Measurements from ENCODE around the gene NEAT1.

Gene NEAT1

DNA sequence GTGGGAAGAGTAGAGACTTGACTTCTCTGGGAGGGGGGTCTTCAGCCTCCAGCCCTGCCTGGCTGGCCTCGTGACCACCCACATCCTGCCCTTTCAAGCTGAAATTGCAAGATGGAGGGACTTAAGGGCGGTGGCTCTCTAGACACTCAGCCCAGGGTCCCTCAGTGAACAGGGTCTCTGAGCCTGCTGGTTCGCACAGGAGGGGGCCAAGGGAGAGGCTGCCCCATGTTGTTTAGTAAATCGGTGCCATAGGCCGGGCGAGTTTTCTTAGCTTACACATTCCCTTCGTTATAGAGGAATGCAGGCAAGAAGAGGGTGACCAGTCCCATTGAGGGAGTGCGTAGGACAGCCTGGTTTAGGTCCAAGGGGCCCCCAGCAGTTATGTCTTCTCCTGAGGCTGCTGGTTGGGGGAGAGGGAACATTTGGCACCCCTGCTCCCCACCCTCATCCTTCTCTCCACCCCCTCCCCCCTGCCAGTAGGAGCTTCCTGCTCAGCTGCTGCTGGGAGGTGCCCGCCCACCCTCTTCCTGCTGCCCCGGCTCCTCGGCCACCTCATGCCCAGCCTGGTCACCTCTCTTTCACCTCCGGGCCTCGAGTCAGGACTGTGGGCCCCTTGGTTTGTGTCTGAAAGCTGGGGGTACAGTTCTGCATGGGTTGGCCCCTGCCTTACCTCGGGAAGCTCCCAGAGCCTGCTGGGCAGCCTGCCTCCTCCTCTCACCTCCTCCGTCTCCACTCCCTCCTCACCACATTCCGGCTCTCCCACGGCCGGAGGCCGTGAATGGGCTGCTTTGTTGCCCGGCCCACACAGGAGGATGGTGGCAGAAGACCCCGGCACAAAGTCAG, 32.3 kb upstream of the NEAT1 start:
- no peak for FAIRE-seq

DNA sequence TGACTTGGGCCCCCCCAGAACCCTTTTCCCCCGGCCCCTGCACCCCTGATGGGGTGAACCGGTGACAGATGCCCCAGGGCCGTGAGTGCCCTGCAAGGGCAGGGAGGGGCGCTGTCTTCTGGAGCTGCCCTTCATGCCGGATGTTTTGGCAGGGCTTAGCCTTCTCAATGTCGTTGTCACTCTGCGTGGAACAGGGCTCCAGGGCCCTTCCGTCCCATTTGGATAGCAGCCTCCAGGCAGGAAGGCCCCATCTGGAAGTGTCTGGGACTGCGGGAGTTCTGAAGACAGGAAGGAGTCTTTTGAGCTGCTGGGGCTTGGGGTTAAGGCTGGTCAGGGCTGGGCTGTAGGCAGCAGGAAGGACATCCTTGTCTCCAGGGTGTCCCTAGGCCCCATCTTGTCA, 31.6 kb upstream of the NEAT1 start:
- FAIRE-seq: no peak

DNA sequence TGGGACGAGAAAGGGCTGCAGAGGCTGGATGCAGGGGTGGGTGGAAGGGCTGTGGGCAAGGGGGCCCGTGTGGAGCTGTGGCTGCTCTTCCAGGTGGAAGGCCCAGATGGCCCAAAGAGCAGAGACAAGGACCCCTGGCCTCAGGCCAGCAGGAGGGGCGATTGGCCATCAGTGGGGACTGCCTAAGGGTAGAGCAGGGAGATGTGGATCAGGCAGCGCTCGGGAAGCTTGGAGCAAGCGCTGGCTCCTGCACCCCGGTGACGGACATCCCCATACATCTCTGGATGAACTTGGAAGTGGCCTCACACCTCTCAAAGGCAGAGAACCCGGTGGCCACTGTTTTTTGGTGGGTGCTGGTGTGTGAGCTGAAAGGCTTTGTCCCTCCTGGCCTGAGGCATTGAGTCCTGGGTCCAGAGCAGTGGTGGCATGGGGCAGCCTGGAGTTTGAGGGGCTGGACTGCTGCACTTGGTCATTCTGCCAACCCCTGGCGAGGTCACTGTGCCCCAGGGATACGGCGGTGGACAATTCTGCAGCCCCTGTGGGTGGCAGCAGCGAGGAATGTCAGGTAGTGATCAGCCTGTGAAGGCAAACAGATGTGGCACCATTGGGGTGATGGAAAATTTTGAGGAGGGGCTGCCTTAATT, 30.3 kb upstream of the NEAT1 start:
- FAIRE-seq: no peak

DNA sequence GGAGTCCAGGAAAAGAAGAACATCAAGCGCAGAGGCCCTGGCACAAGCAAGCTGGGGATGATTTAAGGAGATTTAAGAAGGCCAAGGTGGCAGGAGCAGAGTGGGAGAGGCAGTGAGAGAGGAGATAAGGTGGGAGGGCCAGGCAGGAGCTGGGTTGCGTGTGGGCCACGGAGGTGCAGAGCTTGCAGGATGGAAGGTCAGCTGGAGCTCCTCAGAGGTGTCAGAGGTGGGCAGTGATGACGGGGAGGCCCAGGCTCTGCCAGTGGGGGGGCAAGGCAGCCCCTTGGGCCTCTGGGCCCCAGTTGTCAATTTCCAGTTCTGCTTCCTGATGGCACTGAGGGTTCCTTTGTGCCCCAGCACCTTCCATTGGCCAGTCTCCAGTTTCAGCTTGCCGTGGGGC, 29.7 kb upstream of the NEAT1 start:
- FAIRE-seq: no peak

DNA sequence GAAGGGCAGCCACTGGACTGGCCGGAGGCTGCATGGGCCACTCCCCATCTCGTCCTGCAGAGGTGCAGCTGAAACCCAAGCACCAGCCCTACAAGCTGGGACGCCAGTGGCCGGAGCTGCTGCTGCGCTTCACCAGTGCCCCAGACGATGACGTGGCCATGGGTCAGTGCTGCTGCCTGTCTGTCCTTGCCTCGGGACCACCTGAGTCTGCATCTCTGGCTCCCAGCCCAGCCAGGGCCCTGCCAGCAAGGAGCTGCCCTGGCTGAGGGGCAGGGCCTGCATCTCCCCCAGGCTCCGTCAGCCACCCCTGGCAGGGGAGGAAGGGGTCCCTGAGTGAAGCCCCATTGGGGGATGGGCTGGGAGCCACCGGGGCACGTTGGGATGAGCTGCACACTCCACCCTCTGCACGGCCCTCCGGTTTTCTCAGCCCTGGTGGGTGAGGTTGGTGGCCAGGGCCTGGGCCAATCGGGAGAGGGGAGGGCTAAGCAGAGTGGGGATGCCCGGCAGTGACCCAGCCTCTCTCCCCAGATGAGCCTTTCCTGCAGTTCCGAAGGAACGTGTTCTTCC, 29.0 kb upstream of the NEAT1 start:
- no peak for FAIRE-seq

DNA sequence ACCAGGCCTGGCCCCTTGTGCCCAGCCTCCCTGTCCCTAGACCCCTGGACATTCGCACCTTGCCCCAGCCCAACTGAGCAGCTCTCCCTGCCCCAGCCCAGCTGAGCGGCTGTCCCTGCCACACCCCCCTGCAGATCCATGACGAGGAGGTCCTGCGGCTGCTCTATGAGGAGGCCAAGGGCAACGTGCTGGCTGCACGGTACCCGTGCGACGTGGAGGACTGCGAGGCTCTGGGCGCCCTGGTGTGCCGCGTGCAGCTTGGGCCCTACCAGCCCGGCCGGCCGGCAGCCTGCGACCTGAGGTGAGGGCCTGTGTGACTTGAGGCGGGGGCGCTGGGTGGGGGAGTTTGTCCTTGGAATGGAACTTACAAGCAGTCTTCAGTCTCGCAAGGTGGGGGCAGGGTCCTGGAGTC, 28.5 kb upstream of the NEAT1 start:
- FAIRE-seq: no peak

DNA sequence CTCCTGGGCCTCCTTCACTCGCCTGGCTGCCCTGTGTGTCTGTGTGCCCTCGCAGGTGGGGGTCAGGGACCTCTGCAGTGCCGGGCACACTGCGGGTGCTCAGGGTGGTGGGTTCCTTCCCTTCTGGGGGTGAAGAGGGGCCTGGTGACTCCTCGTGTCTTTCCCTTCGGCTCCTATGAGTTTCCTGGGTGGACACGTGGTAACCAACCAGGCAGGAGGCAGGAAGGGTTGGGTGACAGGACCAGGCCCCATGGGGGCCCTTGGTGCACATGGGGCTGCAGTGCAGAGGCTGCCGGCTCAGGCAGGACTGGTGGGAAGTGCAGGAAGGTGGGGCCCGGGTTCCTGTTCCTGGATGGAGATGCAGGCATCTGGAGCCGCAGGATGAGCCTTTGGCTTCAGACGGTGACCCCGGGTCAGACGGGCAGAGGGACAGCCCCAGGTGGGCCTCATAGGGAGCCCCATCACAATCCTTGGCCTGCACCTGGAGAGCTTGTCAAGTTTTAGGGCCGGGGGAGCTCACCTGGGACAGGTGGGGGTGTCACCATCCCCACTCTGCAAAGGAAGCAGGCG, 26.6 kb upstream of the NEAT1 start:
- no peak for FAIRE-seq

DNA sequence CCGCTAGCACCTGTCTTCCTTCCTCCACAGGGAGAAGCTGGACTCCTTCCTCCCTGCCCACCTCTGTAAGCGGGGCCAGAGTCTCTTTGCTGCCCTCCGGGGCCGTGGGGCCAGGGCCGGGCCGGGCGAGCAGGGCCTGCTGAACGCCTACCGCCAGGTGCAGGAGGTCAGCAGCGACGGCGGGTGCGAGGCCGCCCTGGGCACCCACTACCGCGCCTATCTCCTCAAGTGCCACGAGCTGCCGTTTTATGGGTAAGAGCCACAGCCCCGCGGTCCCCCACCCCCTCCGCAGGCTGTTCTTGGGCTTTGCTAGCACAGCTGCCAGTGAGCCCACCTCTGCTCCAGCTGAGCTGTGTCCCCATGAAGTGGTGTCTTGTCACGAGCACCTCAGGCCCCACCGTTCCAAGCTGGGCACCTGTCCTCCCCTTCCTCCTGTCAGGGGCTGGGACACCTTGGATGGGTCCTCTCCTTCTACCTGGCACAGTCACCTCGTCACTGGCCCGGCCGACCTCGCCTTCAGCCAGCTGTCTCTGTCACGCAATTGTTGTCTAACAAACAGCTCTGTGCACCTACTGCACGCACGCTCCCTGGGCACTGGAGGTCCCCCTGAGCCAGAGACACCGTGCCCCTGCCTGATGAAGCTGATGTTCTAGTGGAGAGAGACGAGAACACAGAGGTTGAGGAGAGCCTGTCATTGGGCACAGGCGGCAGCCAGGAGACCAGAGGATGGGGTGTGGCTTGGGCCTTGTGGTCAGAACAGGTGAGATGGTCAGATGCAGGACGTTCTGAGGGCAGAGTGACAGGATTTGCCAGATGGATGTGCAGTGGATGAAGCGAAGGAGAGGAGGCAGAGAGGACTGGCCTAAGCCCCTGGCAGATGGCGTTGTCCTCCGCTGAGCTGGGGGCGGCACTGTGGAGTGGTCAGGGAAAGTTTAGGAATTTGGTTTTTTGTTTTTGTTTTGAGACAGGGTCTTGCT, 25.5 kb upstream of the NEAT1 start:
- no peak for FAIRE-seq

DNA sequence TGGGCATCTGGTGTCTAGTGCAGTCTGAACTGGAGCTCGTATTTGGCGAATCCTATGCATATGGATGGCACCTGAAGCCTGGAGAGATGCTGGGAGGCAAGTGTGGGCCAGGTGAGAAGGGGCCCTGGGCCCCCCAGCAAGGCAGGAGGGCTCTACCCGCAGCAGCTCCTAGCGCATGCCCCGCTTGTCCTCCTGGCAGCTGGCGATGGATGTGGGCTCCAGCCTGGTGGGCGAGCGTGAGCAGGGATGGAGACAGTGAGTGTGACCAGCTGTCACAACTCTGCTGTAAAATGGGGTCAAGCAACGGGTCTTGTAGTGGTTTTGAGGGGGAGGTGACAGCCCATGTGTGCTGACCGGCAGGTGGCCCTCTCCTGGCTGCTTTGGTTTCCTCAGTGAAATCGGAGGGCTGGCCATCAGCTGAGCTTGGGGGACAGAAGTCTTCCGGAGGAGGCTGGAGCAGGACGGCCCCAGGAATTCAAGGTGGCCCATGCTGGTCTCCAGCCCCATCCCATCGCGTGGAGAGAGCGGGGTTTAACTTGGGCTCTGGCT, 24.2 kb upstream of the NEAT1 start:
- FAIRE-seq: no peak

DNA sequence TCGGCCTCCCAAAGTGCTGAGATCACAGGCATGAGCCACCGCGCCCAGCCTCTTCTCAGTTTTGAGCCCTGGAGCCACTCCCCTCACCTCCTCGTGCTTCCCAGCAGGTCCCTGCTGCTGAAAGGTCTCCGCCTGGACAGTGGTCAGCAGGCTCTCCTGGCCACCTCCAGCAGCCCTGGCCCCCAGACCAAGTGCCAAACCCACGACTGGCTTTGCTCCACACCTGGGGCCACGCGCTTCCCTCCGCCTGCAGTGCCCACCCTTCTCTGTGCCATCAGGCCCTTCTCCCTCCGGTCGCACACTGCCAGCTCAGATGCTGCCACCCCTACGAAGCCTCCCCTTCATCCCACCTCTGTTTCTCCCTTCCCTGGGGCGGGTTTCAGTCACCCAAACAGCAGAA, 23.3 kb upstream of the NEAT1 start:
- no peak for FAIRE-seq

DNA sequence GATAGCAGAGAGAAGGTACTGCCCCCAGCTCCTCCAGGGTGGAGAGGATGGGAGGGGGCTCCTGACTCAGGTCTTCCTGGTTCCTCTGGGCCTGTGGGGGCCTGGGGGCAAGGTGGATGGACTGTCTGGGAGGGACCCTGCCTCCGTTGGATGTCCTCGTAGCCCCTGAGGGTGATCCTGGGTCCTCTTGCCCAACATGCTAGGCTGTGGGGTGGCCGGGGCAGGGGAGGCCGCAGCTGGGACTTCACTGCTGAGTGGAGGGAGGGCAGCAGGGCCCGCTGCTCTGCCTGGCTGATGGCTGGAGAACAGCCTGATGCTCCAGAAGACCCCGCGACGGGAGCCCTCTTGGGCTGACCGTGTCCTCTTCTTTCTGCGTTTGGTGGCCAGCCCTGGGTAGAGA, 22.8 kb upstream of the NEAT1 start:
- no peak for FAIRE-seq

DNA sequence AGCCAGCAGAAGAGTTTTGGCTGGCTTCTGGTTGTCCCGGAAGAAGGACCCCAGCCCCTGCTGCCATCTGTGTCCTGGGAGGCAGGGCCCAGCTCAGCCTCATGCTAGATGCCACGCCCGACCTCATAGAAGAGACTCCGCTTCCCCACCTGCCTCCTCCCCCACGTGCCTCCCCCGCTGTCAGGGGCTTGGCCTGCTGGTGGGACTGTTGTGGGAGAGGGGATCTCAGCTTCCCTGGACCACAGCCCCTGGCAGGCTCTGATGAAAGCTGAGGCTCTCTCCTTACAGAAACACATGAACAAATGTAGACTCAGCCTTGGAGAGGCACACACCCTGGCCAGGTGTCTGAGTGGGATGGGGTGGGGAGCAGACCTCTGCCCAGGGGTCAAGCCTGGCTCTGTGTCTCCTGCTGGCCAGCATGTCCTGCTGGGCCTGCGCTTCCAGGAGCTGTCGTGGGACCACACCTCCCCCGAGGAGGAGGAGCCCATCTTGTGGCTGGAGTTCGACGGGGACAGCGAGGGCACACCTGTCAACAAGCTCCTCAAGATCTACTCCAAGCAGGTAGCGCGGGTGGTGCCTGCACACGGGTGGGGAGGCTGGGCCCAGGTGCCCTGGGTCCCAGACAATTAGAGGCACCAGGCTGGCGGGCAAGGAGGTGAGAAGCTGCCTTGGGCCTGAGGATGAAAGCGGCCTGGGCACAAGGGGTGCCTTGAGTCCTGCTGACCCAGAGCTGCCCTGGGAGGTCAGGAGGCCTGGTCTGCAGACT, 22.1 kb upstream of the NEAT1 start:
- no peak for FAIRE-seq

DNA sequence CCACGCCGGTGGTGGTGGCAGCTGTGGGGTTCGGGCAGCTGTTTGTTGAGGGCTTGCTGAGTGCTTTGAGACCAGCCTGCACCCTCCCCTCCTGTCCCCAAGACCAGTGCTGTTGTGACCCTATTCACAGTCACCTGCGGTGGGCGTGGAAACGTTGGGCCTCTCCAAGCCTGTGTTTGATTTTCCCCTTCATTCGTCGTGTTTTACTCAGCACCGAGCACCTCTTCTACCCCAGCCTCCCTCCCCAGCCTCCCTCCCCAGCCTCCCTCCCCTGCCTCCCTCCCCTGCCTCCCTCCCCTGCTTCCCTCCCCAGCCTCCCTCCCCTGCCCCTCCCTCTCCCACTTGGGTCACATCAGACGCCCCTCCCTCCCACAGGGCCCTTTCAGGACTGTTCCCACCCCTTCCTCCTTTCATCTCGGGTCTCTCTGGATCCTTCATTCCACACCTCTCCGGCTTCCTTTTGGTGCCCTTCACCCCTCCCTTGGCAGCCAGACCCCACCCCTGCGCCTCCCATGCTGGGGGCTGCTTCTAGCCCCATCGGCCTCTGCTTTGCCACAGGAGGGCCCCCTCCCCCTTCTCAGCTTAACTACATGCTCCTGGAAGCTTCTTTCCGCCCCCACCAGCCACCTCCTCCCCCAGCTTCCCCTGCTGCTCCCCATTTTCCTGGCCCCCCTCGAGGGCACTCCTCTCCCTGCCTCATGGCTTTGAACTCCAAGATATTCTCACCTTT, 21.4 kb upstream of the NEAT1 start:
- FAIRE-seq: no peak

DNA sequence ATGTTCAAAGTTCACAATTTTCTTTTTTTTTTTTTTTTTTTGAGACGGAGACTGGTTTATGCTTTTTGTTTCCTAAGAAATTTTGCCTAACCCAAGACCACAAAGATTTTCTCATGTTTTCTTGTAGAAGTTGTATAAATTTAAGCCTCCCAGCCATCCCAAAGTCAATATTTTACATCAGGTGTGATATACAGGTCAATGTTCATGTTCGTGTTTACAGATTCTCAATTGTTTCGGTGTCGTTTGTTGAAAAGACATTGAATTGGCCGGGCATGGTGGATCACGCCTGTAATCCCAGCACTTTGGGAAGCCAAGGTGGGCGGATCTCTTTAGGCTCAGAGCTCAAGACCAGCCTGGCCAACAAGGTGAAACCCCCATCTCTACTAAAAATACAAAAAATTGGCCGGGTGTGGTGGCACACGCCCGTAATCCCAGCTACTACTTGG, 20.8 kb upstream of the NEAT1 start:
- FAIRE-seq: no peak

DNA sequence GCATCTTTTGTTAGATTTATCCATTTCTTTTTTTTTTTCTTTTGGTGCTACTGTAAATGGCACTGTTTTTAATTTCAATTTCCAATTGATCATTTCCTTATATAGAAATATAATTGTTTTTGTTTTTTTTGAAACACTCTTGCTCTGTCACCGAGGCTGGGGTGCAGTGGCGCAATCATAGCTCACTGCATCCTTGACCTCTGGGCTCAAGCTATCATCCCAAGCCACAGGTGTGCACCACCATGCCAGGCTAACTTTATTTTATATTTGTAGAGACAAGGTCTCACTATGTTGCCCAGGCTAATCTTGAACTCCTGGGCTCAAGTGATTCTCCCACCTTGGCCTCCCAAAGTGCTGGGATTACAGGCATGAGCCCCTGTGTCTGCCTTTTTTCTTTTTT, 19.8 kb upstream of the NEAT1 start:
- no peak for FAIRE-seq

DNA sequence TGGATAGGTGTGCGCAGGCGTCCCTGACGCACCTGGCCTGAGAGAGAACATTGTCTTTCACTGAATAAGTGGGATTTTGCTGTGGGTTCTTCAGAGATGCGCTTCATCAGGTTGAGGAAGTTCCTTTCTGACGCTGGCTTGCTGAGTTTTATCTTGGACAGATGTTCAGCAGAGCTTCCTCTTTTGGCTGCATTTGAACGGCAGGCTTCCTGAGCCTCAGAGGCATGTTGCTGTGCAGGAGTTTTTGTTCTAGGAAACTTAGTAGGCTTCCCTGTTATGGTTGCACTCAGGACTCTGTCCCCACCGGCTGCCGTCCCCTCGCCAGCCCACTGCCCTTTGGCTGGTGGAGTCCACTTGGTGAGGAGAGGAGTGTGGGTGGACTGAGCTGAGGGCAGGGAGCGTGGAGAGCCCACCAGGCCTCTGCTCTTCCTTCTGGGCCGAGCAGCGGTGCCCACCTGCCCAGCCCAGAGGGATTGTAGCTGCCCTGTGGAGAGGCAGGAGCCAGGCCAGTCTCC, 18.9 kb upstream of the NEAT1 start:
- no peak for FAIRE-seq

DNA sequence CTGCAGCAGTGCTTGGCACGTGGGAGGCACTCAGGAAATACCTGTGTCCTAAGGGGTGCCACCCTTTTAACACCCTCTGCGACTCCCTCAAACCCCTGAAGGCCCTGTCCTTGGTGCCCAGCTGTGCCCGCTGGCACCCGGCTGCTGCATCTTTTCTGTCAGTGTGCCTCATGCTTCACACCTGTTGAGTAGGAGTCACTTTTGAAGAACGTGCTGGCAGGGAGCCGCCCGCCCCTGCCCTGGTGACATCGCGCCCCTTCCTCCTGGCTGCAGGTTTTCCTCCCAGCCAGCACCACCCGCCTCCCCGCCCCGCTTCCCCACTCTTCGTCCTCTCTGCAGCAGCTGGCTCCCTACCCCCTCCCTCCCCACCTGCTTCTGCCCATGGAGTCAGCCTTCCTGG, 18.4 kb upstream of the NEAT1 start:
- no peak for FAIRE-seq

DNA sequence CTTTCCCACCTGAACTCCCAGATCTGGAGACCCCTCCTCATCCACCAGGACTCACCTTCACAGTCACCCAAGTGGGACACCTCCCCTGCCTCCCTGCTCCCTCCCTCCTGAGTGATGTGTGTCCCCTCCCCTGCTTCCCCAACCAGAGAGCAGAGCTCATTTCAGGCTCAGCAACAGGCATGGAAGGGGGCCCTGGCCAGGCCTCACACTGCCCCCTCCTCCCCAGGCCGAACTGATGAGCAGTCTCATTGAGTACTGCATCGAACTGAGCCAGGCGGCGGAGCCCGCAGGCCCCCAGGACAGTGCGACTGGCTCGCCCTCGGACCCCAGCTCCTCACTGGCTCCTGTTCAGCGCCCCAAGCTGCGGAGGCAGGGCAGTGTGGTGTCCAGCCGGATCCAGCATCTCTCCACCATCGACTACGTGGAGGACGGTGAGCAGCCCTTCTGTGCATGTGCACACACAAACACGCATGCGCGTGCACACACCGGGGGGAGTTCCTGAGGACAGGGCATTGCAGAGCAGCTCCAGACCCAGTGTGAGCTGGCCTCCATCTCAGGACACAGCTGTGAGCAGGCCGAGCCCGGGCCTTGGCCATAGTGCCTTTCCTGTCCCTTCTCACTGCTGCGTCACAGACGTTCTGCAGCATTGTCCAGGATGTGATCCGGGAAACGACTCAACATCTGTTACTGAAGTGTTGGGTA, 17.8 kb upstream of the NEAT1 start:
- FAIRE-seq: no peak

DNA sequence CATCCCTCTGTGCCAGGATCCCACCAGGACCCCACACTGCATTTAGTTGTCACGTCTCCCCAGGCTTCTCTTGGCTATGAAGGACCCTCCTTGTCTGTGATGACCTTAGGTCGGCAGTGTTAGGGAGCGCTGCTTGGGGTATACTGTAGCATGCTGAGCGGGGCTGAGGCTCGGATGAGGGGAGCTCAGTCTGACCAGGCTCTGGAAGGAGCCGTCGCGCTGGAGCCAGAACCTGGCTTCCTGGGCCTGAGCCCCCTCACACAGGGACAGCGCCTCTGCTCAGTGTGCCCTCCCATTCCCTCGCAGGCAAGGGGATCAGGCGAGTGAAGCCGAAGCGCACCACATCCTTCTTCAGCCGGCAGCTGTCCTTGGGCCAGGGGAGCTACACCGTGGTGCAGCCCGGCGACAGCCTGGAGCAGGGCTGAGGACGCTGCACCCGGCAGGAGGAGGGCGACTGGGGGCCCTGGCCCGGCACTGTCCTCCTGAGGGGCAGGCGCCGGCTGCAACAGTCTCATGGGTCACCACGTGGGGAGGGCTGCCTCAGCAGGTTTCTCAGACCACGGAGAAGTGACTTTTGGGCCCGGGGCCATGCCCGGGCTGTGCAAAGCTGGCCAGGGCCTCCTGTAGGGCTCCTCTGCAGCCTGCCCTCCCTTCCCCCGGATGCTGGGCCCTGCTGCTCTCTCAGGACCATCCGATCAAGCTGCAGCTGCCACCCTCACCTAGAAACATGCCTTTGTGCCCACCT, 11.5 kb upstream of the NEAT1 start:
- FAIRE-seq: no peak

Data from TTC549 (cell line).